M059J (cell line): ENCODE results near the gene TNIK. TPM values are rescaled to one million over a fixed set of nuclear protein-coding genes. Genes with fewer than 3 reads are reported as not detected.

ENCODE experiments used
- DNase-seq: peaks from one replicate; pipeline ENCODE4 v3.0.0-alpha.2; 2012; ENCODE audit warnings: low read depth
- total RNA-seq: library from RNA; depleted of rRNA; stranded (reverse); fragments of >200 nt; shearing (Covaris generic); gene quantifications from 2 replicates; pipeline ENCODE4 v1.2.3, GENCODE V29; 2014

The TNIK gene
- total RNA-seq, 1 experiment from 2014 or later = 26.3 TPM

GRCh38 chr3:171194965-171195364 is 265.2 kb downstream of the TNIK start:
- peak; percentile 16 for DNase-seq

GRCh38 chr3:171193693-171194092 is 266.5 kb downstream of the TNIK start:
- peak; percentile 57 for DNase-seq

DNA sequence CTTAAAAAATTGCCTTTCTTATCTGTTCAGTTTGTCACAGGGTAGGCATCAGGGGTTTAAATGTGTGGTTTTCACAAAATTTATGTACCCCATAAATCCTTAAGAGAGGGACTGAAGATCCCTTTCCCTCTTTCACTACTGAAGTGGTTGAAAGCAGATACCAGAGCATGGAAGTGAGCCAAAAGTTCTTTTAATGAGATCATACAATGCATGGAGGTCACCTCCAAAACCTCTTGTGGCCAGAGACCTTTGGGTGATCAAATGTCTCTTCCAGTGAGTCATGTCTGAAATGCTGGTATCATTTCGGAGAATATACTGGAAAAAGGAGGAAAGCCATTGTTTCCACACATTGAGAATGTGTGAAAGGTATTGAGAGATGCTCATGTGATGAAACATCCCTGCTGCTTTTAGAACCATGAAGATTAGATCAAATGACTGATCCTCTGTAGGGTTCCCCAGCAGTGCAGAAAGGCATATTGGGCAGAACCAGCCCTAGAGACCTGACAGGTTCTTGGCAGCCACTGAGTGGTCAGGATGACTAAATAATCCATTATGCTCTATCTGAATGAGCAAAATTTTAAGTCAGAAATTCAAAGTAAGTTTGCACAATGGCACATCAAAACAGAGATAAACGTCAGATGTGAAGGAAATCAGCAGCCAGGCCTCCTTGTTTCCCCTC is 267.9 kb downstream of the TNIK start:
- DNase-seq = peak; percentile 99

GRCh38 chr3:171190668-171191067 is 269.5 kb downstream of the TNIK start:
- peak; percentile 89 for DNase-seq

DNA sequence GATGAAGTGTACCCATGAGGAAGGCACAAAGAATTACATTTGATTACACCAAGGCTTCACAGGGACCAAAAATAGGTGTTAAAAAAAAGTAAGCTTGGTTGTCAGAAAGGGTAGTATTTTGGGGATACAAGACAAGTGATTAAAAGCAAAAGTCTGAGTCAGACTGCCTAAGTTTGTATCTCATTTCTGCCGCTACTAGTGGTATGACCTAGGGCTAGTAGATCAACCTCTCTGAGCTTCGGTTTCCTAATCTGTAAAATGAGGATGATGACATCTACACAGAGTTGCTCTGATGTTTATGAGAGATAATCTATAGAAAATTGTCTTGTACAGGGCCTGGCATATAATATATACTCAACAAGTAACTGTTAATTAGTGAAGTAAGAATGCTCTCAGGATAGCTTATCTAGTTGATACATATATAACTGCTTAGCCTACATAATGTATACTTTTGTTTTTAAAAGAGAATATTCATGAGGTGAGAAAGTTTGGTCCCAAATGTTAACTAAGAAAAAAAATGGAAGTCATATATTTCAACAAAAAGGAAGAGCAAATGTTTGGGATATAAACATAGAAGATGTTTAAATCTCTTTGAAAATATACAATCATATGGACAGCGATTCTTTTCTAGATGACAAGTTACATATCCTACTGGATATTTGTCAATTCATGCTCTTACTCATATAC is 270.7 kb downstream of the TNIK start:
- no peak for DNase-seq

GRCh38 chr3:171187706-171188290 is 272.4 kb downstream of the TNIK start:
- peak; percentile 55 for DNase-seq

DNA sequence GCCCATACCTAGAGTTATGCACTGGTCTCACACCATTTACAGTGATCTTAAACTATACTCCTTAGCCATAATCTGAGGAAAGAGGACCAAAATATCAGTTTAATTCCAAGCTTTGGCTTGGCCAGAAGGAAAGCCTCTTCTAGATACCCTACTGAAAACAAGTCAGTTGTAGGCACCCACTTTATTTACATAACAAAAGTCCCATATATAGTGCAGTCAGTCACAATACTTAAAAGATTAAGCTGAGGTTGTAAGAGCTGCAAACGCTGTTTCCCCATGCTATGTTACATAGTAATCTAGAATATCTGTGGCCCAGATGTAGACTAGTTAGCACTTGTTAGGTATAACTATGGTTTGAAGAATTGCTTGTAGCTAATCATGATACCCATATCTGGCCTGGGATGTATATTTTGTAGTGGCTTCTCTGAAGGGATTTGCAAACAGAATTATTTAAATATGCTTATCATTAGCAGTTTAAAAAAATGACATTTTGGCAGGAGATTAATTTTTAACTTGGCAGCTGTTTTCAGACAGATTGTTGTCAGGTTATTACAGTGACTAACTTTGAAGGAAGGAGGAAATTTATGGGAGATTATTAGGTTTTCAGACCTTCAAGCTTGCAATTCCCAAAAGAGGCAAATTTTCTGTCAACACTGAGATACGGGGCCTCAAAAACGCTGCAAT is 273.2 kb downstream of the TNIK start:
- no peak for DNase-seq

DNA sequence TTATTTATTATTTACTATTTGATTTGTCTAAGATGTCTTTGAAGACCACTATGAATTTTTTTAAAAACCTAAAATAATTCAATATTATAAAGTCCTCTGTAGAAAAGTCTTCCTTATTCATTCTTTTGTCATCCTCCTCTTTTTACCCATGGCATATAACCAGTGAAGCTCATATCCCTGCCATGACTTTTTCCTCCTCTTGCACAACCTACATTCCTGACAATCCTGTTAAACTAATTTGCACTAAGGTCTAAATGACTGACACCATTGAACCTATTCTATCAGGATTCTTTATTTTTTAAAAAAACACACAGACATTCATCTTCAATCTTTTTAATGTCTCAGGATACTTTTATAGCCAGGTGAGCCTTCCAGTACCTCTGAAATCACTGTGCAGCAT is 273.8 kb downstream of the TNIK start:
- DNase-seq = no peak

DNA sequence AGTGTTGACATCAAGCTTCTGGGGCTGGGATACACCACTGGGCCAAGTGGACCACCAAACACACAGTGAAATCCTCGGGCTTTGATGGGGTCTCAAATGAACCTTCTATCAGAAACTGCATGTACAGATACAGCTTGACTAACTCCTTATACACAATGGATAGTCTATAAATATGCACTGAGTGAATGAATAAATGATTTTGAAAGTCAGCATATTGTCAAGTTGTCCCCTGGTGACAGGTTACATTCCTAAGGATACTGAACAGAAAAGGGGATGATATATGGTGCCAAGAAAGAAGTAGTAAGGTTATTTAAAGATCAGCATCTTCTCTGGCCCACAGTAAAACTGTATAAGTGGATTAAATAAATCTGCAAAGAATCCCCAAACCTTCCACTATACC is 274.2 kb downstream of the TNIK start:
- no peak for DNase-seq

- no peak for DNase-seq
Observed at GRCh38 chr3:171184372-171184771, 275.8 kb downstream of the TNIK start.

GRCh38 chr3:171183042-171183441 is 277.2 kb downstream of the TNIK start:
- DNase-seq = peak; percentile 54

GRCh38 chr3:171181907-171182690 is 278.1 kb downstream of the TNIK start:
- peak; percentile 81 for DNase-seq

GRCh38 chr3:171178714-171179113 is 281.5 kb downstream of the TNIK start:
- DNase-seq = no peak

- DNase-seq = no peak
Observed at GRCh38 chr3:171177553-171177952, 282.7 kb downstream of the TNIK start.

GRCh38 chr3:171177056-171177455 is 283.1 kb downstream of the TNIK start:
- no peak for DNase-seq

GRCh38 chr3:171176244-171176933 is 283.8 kb downstream of the TNIK start:
- DNase-seq = peak; percentile 44

- DNase-seq = peak; percentile 53
Observed at GRCh38 chr3:171175741-171176234, 284.4 kb downstream of the TNIK start.

DNA sequence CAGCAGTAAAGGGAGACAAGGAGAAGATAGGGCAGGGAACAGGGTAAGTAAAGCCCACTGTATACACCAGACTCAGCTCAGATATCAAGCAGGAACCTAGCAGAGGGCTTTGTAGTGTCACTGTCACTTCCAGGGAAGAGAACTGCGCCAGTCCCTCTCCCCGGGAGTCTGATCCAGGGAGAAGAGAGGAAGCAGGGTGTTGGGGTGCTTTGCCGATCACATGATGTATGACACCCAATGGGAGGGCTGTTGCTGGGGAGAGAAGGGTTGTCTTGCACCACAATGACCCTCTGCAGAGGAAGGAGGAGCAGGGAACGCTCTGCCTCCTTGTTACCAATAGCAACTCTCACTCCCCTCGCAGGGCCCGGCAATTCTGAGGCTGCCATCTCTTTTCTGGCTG is 286.5 kb downstream of the TNIK start:
- DNase-seq = no peak

- no peak for DNase-seq
Observed at GRCh38 chr3:171172070-171172469, 288.1 kb downstream of the TNIK start.

- DNase-seq = no peak
Observed at GRCh38 chr3:171169866-171170265, 290.3 kb downstream of the TNIK start.

- no peak for DNase-seq
Observed at GRCh38 chr3:171169443-171169842, 290.8 kb downstream of the TNIK start.
